ENCODE data around the gene SLC44A2.

- TF ChIP-seq CTCF (IDR thresholded peaks at IDR 0.05; ENCODE audit: insufficient read depth, low read length): no peak
- no peak for TF ChIP-seq POLR2AphosphoS5 (IDR thresholded peaks at IDR 0.05; ENCODE audit: low read depth)
- no peak for TF ChIP-seq GABPA (IDR thresholded peaks at IDR 0.05; ENCODE audit: low read depth)
- TF ChIP-seq REST (IDR thresholded peaks at IDR 0.05; ENCODE audit: insufficient replicate concordance, low read depth): no peak
Observed at GRCh38 chr19:10640361-10640760, 15.0 kb downstream of the SLC44A2 start.

Measured in HL-60 (cell line).